HG02759 (cell line): Measurements from ENCODE around the gene TMEFF1.
A peak's percentile ranks its signal among the peaks of the same experiment; 100 is the strongest.

Experiments used
- ATAC-seq: cut with Tn5 transposase; IDR thresholded peaks from one replicate; pipeline ENCODE4 v1.9.1; 2021; ENCODE audit warnings: mild to moderate bottlenecking, moderate library complexity; ENCODE audit not compliant: unreplicated experiment

TMEFF1 gene

GRCh38 chr9:100445903-100446549 is 26.9 kb upstream of the TMEFF1 start:
- no peak for ATAC-seq

DNA sequence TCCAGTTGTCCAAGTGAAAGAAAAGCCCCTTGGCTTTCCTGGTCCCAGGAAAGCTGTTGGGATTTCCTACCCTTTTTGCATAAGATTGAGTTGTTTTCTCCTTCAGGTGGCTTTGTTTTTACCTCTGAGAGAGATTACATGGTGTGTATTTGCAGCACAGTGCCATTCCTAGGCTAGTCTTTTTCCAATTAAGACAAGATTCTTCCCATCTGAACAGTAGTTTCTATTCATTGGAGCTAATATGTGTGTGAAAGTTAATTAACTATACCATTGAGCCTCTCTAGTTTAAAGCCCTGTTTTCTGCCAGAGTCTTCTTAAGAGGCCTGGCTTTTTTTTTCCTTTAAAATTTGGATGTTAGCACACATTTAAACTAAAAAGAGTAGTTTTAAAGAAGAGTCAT is 25.9 kb upstream of the TMEFF1 start:
- no peak for ATAC-seq

DNA sequence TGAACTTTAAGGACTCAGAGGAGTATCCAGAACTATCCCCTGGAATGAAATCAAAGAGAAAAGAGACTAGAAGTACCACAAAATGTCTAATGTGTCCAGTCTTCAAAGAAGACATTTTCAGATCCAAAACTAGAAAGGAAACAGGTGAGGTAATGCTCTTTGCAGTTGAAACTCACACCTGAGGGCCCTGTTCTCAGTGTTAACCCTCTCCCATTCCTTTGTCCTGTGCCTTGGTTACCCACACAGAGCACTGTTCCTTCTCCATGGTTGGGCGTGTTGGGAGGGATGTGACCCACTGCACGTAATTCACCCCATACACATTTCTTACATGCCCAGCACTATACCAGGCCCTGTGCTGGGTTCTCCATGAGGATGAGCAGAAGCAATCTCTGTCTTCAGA is 24.7 kb upstream of the TMEFF1 start:
- ATAC-seq = no peak

DNA sequence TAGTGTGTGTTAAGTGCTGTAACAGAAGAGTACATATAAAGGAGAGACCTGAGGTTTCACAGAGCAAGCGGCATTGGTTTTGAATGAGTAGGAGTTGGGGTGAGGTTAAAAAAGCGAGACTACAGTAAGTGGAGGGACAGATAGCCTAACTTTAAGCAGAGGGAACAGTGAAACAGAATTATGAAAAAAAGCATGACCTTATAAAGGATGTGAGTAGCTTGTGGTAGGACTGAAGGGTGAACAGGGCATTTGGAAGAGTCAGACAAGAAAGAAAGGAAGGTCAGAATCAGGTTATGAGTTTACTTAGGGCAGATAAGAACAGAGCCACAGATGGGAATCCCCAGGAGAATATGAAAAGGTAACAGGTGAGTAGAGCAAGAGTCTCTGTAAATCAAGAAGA is 23.5 kb upstream of the TMEFF1 start:
- ATAC-seq = no peak

GRCh38 chr9:100452894-100453293 is 20.1 kb upstream of the TMEFF1 start:
- ATAC-seq = no peak

DNA sequence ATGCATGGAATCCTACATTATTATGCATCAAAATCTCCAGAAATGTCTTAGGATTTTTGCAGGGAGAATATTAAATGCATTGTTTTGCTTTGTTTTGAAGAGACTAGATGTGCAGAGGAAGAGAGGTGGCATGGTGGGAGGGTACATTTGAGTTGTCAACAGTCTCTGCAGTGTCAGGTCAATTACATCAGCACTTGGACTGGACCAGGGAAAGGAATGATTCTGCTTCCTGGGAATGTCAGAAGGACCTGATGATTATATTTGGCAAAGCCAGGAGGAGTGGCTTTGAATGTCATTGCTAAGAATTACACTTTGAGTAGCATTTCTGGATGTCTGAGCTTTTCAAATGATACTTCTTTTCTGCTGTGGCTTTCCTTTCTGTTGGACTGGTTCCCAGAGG is 17.5 kb upstream of the TMEFF1 start:
- no peak for ATAC-seq

DNA sequence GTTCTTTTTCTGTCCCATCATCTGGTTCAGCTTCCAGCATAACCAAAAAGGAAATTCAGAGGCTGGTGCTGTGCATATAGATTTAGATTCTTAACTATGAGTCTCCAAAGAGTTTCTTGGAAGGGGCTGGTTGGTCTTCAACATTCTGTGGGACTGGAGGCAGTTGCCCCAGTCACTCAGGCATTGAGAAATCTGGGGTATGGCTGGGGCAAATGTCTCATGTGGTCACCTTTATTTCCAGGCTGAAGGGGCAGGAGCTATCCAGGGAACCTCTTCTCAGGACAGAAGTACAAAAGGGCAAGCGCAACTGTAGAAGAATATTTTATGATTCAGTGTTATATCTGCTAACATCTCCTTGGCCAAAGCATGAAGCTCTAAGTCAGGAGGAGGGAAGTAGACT is 15.4 kb upstream of the TMEFF1 start:
- ATAC-seq = no peak

DNA sequence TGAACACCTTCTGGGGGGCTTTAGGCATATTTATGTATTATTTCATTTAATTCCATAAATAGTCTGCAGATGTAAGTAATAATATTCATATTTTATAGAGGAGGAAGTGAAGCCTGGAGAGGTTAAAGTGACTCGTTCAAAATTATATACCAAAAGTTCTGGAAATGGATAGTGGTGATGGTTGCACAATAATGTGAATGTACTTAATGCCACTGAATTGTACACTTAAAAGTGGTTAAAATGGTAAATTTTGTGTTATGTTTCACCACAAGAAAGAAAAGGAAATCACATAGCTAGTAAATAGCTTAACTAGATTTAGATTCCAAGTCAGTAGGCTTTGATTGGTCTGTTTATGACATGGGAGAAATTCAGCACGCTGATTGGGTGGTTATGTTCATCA is 13.0 kb upstream of the TMEFF1 start:
- no peak for ATAC-seq

- no peak for ATAC-seq
Measured at GRCh38 chr9:100465274-100465673, 7.7 kb upstream of the TMEFF1 start.

- no peak for ATAC-seq
Measured at GRCh38 chr9:100465761-100466160, 7.2 kb upstream of the TMEFF1 start.

DNA sequence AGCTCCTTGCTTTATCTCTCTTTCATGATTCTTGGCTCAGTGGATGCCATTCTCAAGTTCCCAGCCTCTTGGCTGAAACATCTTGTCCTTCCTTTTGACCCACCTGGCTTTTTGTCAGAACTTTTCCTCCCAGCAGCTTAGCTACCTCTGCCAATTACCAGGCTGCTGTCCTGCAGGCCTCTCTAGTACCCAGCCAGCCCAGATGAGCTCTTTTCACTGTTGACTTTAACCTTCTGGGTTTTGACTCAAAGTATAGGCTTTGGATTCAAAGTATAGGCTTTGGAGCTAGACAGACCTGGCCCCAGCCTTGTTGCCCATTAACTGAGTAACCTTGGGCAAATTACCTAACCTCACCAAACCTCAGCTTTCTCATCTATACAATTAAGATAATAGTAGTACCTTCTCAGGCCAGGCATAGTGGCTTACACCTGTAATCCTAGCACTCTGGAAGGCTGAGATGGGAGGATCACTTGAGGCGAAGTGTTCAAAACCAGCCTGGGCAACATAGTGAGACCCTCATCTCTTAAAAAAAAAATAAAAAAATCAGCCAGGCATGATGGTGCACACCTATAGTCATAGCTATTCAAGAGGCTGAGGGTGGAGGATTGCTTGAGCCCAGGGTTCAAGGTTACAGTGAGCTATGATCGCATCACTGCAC is 6.6 kb upstream of the TMEFF1 start:
- ATAC-seq = no peak

DNA sequence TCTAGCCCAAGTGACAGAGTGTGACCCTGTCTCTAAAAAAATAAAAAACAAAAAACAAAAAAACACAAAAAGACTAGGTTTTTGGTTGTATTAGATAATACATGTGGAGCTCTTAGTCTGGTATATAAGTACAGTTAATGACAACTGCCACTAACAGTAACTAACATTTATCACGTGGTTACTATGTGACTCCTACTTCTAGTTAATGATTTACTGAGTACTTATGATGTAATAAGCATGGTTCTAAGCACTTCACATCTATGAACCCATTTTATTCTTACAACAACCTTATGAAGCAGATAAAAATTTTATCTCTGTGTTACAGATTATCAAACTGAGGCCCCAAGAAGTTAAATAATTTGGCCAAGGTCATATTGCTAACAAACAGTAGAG is 6.1 kb upstream of the TMEFF1 start:
- ATAC-seq = no peak

DNA sequence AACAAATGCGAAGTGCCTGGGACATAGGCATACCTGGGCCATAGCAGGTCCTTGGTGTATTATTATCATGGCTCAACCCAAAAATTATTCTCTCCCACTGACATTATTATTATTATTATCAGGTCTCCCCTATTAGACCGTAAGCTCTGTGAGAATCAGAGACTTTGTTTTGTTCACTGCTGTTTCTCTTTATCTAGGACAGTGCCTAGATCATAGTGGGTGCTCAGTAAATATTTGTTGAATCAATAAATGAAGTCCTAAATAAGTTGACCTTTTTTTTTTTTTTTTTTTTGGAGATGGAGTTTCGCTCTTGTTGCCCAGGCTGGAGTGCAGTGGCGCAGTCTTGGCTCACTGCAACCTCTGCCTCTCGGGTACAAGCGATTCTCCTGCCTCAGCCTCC is 4.9 kb upstream of the TMEFF1 start:
- no peak for ATAC-seq

DNA sequence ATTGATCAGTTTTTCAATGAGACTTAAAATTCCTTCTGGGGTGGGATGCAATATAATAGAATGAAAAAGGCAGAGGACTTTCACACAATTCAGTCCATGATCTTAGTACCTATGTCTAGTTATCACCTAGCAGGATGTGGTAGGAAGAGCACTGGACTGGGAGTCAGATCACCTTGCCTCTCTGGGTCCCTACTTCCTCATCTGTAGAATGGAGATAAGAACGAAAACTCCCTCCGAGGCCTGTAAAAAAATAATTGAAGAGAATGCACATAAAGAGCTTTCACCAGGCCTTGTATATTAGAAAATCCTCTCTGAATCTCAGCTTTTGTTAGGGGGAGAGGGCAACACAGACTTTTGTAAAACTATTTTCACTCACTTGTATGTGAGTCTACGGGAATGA is 681 bp upstream of the TMEFF1 start:
- ATAC-seq = no peak

GRCh38 chr9:100473276-100474081 is 530 bp downstream of the TMEFF1 start:
- ATAC-seq = peak; percentile 69

- ATAC-seq = no peak
Measured at GRCh38 chr9:100474082-100474923, 1.4 kb downstream of the TMEFF1 start.

GRCh38 chr9:100474924-100475276 is 2.0 kb downstream of the TMEFF1 start:
- ATAC-seq = no peak

- no peak for ATAC-seq
Measured at GRCh38 chr9:100477241-100477640, 4.3 kb downstream of the TMEFF1 start.

DNA sequence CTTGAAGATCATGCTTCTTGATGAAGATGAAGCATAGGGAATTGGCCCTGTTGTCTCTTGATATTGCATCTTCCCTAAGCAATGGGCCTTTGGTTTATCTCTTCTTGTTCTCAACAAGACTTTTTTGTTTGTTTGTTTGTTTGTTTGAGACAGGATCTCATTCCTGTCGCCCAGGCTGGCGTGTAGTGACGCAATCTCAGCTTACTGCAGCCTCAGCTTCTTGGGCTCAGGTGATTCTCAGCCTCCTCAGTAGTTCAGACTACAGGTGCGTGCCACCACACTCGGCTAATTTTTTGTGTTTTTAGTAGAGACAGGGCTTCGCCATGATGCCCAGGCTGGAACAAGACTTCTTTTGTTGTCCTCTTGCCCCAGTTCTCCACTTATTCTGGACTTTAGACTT is 5.2 kb downstream of the TMEFF1 start:
- ATAC-seq = no peak

DNA sequence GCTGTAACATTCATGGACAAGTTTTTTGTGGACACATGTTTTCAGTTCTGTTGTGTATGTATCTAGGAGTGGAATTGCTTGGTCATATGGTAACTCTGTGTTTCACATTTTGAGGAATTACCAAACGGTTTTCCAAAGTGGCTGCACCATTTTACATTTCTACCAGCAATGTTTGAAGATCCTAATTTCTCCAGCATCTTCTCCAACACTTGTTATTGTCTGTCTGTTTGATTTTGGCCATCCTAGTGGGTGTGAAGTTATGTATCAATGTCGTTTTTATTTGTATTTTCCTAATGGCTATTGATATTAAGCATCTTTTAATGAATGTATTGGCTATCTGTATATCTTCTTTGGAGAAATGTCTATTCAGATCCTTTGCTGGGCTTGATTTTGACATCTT is 6.9 kb downstream of the TMEFF1 start:
- no peak for ATAC-seq

DNA sequence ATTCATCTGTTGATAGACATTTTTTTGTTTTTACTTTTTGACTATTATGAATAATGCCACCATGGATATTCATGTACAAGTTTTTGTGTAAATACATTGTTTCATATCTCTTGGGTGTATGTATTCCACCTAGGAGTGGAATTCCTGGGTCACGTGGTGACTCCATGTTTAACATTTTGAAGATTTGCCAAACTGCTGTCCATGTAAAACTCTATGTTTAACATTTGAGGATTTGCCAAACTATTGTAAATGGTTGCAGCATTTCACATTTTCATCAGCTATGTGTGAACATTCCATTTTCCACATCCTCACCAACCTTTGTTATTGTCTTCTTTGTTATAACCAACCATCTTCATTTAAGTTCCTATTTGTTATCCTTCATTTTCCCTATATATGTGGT is 12.2 kb downstream of the TMEFF1 start:
- ATAC-seq = no peak
